Stimulated activated CD4-positive, alpha-beta T cell treated with anti-CD3 and anti-CD28 coated beads, Interleukin-4, amount 100 ng/mL, for 24 hours (primary cell): ENCODE measurements around the gene MGAT4A.
"Not testable (repeated sequence)": the region's sequence is repeated elsewhere in the genome, so short reads cannot be mapped to it uniquely, and the experiment has no call there.

Experiments
- DNase-seq: peaks from one replicate; pipeline ENCODE4 v3.0.0-alpha.2; 2020

MGAT4A gene

DNA sequence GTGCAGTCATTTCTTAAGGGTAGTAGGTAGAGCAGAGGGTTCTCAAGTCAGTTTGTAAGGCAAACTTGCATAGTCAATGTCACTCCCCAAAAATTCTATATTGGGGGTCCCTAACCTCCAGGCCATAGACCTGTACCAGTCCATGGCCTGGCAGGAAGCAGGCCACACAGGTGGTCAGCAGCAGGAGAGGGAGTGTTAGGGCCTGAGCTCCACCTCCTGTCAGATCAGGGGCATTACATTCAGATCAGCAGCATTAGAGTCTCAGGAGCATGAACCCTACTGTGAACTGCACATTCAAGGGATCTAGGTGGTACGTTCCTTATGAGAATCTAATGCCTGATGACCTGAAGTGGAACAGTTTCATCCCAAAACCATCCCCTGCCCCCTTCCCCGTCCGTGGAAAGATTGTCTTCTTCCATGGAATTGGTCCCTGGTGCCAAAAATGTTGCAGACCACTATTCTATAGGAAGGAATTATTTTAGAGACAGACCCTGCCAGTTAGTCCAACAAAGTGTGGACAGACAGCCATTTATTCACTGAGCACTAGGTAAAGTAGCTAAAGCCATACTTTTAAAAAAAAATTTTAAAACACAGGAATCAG lies 129.3 kb downstream of the MGAT4A start:
- no peak for DNase-seq

DNA sequence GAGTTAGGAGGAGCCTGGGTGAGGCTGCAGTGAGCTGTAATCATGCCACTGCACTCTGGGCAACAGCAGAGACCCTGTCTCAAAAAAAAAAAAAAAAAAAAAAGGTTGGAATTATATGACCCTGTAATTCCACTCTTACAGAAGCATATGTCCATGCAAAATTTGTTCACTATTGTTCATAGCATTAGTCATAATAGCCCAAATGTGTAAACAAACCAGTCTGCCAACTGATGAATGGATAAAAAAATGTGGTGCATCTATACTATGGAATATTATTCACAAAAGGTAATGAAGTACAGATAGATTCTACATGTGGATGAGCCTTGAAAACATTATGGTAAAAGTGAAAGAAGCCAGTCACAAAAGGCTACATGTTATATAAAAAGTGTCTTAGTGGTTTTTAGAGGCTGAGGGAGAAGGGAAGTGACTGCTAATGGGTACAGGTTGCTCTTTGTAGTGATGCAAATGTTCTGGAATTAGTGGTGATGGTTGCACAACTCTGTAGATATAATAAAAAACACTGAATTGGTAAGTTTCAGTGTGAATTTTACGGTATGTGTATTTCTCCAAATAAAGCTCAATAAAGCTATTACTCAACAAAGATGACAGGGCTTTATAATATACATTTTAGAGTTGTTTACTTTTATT lies 132.0 kb downstream of the MGAT4A start:
- no peak for DNase-seq

DNA sequence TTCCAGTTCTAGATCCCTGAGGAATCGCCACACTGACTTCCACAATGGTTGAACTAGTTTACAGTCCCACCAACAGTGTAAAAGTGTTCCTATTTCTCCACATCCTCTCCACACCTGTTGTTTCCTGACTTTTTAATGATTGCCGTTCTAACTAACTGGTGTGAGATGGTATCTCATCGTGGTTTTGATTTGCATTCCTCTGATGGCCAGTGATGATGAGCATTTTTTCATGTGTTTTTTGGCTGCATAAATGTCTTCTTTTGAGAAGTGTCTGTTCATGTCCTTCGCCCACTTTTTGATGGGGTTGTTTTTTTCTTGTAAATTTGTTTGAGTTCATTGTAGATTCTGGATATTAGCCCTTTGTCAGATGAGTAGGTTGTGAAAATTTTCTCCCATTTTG lies 136.3 kb downstream of the MGAT4A start:
- DNase-seq: not testable (repeated sequence)

- no peak for DNase-seq
Measured at GRCh38 chr2:98592565-98592964, 138.4 kb downstream of the MGAT4A start.

DNA sequence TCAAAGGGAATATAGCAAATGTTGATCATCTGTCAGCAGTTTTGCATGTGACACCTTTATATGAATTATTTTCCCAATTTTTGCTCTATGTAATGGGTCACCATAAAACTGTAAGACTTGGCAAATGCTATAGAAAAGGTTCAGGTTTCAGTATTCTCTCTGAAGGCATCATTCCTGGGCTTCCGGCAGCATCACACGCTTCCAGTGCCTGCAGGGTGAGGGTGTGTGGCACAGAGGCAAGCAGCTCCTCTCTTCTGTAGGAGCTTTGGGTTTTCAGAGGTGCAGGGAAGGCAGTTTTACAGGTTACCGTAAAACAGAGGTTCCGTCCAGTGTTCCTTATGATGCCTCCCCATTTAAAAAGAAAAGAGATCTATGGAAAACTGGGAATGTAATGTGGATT lies 141.4 kb downstream of the MGAT4A start:
- no peak for DNase-seq

- no peak for DNase-seq
Measured at GRCh38 chr2:98588880-98589431, 142.0 kb downstream of the MGAT4A start.

DNA sequence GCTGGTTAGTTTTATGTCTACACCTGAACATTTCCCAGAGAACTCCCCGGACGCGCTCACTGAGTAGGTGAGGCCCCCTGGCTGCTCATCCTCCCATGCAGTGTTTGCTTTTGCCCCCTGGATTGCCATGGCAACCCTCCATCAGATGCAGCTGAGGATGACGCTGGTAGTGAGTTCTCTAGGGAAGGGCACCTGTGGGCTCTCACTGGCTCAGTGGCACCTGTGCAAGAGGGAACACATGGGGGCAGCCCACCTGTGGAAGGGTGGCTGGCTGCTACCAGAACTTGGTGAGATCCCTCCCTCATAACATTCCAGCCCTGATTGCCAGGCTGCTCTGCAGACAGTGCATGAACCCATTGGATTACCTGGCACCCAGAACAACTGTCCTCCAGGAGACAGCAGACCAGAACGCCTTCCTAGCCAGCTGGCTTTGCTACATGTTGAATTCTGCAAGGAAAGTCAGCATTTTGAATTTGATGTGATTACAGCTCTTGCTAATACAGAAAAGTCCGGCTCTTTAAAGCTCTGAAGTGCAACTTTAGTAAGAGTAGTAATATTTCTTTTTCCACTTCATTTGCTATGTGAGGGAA lies 144.3 kb downstream of the MGAT4A start:
- no peak for DNase-seq

DNA sequence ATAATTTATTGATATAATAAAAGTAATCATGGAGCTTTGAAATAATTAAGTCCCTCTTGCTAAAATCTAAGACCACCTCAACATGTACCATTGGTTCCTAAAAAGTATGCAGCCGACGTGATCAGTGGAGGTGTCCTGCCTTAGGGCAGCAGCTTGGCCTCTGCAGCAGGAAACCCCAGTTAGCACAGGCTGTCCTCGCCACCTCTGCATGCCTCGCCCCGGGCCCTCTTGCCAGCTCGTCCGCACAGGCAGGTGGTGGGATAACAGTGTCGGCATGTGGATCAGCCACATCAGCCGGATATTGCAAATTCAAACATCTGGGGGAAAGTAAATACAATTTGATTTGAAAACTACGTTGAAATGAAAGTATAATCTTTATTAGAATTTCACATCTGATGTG lies 145.5 kb downstream of the MGAT4A start:
- no peak for DNase-seq

DNA sequence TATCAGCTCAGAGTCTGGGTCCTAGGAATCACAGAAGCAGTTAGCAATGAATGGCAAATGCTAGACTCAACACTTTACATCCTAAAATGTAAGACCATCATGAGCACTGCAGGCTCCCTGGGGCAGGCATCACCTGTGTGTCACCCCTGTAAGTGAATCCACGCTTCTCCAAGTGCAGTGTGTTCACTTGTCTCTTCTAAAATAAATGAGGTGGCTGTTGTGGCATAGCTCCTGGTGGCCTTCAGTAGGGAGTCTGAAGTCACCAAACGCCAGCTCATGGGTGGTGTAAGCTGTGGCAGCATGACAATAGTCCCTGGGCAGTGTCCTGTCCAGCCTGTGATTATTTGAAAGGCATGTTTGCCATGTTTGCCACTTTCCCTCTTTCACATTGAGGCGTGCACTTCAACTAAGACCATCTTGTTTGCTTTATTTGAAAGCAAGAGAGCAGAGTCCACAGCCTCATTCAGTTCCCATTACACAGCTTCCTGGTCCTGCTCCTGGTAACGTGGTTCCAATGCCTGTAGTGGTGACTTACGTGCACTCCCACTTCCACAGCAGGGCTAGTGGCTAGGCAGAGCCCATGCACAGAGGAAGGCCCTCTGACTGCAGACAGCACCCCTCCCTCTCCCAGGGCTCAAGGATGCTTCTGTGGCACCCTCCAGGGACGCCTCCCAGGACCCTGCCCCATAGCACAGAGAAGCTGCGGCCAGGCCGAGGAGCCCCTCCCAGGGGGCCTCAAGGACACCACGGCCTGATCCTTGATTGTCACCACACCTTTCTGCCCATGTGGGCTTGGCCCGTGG lies 146.9 kb downstream of the MGAT4A start:
- no peak for DNase-seq

DNA sequence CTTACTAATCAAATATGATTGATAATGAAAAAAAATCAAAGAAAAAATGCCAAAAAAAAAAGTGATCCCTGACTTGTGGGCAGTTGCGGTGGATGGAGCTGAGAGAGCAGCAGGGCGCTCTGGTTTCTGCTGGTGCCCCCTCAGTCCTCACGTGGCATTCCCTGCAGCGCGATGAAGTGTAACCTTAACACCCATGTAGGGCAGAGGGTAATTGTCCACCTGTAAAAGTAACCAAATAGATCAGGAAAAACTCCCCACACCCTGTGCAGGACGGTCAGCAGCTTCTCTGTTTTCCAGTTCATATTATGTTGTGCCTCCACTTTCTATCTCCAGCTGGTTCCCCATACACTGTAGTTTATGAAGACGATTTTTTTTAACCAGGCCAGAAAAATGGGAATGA lies 147.7 kb downstream of the MGAT4A start:
- DNase-seq: no peak

- no peak for DNase-seq
Measured at GRCh38 chr2:98582523-98582922, 148.4 kb downstream of the MGAT4A start.

DNA sequence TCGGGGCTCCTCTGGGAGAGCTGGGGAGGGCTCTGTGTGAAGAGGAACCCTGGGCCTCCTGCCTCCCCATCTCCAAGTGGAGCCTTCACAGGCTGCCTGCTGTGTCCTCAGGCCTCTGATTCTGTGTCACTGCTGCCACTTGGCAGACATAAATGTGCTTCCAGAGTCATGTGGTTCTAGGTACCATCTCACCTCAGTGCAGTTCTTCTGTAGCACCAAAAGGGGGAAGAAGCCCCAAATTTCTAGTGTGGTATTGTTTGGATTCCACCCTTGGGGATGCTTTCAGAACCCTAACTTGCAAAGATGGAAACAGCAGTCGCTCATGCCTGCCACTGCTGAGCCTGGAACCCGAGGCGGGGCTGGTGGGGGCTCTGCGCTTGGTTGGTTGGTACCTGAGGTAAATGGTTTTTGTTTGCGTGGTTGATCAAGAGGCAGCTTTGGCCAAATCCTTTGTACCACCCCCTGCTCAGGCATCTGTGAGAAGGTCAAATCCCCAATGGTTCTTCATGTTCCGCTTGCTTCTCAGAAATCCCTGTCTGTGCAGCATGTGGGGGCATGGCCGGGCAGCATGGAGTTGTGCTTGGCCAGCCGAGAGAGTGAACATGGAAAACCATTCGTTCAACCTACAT lies 150.2 kb downstream of the MGAT4A start:
- no peak for DNase-seq

DNA sequence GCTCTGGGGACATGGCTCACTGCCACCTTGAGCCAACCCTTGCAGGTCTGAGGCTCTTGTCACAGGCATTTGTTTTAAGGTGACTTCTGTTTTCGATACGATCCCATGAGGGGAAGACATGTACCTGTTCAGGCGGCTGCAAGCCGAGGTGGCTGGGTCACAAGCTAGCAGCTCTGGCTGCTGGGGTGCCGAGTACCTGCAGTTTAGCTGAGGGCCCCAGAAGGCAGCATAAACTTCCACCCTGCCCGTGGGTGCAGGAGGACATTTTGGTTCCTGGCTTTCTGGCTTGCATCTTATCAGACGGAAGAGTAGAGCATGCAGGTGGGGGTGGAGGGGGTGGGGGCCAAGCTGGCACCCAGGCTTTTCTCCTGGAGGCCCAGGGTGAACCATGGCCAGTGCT lies 151.0 kb downstream of the MGAT4A start:
- no peak for DNase-seq

DNA sequence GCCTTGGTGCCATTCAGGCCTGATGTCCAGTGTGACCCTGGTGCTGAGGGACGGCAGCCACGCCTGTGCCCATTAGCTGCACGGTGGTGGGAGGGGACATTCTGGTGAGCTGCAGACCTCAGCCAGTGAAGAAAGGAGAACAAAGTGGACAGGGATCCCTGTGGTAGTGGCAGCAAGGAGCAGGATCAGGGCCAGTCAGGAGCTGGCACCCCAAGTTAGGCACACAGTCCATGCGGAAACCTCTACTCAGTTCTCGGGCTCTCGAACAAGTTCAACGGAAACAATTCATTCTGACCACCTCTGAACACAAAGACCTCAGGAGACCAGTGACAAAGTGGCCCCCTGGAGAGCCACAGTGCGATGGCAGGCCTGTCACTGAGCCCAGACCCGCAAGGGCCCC lies 152.7 kb downstream of the MGAT4A start:
- DNase-seq: no peak

DNA sequence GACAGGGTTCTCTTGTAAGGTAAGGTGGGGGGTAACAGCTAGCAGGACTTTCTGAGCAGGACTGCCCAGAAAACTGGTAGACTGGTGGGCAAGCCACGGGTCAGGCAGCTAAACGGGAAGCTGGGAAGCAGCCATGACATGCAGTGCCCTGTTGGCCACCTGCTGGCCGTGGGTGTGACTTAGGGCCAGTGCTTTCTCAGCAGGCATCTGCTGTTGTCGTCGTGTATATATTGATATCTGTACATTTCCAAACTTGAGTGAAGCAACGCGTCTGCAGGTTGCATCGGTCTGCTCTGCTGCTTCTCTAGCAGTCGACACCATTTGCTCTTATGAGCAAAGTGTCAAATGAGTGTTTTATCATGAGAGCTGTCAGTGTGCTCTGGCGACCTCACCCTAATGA lies 153.6 kb downstream of the MGAT4A start:
- DNase-seq: no peak

DNA sequence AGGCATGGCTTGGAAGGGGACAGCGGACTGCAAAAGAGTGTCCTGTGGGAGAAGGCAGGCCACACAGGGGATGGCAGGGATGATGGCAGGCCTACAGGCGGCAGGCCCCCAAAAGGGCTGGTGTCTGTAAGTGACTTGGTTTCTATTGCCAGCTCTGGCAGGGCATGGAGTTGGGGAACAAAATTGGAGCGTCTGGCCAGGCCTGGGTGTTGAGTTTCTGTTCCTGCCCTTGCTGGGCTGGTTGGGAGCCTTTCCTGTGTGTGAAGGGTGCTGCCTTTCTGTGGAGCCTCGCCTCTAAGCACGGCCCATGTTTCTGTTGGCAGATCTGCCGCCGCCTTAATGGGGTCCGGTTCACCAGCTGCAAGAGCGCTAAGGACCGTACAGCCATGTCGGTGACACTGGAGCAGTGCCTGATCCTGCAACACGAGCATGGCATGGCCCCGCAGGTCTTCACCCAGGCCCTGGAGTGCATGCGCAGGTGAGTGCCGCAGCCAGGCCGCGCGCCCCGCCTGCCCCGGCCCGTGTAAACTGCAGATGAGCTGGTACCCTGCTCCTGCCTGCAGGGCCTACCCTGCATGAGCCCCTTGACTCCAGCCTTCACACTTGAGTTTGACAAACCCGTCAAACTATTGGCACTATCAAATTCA lies 154.1 kb downstream of the MGAT4A start:
- DNase-seq: no peak

DNA sequence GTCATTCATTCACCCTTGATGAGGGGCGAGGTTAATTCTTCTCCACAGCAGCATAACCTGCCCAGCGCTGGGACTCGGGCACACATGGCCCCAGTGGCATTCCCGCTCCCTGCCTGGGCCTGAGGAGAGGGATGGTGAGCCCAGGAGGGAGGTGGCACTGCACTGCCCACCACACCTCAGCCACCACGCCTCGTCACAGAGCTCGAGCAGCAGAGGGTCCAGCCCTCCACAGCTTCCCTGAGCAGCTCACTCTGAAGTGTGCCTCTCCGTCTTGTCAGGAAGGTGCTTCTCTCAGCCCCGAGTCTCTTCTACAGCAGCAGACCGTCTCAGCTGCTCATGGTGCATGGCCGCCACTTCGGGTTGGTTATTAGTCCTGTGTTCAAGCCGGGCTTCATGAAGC lies 157.5 kb downstream of the MGAT4A start:
- DNase-seq: no peak

DNA sequence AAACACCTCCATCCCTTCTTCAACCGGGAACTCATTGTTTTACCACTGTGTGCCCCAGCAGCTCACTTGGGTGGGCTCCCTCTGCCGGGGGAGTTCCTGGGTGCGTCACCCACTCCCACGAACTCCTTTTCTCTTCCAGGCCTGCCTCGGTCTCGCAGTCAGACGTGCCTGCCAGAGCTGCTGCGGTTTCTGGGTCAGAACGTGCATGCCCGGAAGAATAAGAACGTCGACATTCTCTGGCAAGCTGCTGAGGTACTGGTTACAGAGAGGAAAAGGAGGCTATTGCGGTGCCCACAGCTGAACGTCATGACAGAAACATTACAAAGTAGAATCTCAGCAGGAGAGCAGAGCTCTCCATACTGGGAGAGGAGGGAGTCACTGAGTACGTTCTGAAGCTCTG lies 158.3 kb downstream of the MGAT4A start:
- no peak for DNase-seq

DNA sequence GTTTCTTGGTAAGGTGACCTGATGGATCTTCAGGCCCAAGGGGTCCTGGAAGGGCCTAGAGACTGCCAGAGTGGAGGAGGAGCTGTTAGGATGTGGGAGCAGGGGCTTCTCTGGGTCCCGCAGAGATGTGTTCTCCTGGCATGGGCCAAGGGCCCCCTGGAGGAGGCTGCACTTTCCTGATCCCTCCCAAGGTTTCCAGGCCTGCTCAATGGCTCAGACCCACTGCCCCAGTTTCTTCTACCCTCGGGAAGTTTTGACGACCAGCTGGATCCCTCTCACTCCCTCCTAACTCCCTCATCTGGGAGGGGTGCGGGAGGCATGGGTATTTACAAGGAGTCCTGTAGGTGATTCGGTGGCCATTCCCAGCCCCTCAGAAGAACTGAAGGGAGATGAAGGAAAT lies 158.7 kb downstream of the MGAT4A start:
- no peak for DNase-seq

DNA sequence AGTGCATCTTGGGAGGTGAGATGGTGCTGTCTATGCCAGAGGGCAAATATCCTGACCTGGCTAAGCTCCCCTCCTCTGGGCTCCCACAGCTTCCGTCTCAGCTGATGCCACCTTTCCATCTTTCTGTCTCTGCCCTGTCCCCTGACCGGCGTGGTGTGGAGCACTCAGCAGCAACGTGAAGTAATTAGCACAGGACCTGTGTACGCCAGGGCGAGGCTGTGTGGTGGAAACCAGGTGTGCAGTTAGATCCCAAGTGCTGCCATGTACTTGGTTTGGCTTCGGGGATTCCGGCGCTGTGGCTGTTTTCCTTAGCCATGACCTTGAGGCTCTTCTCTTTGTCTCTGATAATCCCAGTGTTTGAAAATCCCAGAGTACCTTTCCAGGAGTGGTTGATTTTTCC lies 159.1 kb downstream of the MGAT4A start:
- DNase-seq: no peak

DNA sequence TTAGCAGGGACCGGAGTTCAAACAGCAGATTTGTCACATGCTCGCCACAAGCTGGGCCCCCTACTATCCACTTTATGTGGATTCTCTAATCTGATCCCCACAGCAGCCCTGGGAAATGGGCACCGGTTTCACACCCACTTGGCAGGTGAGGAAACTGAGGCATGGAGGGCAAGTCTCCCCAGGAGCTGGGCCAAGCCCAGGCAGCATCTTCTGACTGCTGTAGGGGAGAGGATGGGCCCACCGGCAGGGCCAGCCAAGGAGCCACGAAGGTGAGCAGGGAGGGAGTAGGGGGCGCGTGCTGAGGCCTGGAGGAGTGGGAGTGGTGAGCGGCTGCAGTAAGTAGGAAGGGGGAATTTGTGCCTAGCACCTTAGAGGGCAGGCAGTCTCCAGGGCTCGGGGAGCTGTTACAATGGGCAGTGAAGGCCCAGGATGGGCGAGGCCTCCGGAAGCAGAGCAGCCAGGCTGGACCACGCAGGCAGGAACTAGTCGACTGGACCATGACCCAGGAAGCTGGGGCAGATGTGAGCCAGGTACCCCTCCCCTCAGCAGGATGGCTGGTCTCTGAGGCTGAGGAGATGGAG lies 159.7 kb downstream of the MGAT4A start:
- DNase-seq: no peak

DNA sequence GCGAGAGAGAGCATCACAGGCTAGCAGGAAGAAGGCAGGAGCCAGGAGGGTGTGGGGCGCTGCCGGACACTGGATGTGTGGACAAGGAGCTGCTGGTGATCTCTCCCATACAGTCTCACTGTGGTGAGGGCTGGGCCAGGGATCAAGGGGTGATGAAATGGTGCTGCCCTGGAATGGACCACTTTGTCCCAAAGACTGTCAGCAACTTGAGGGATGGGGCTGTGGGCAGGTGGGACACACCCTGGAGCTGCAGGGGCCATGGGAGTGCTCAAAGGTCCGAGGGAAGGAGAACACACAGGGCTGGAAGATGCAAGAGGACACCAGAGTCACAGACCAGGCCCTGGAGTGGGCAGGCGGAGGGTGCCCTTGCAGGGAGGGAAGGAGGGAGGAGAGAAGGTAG lies 160.6 kb downstream of the MGAT4A start:
- no peak for DNase-seq
